ENCODE measurements around the gene ADCY3. TPM values are rescaled to one million over a fixed set of nuclear protein-coding genes. Genes with fewer than 3 reads are reported as not detected.

Gene ADCY3
- total and polyA plus RNA-seq, 12 donors: 8.0 to 72.0 (median 35.1) TPM

- Histone ChIP-seq H3K4me3 (no peak overlapping the region), H3K9me3 (replicated peaks in 1 of 3) (peaks cover 0 to 14% (median 4%) of the 10 kb centered on the region in 3 donors), H3K27ac (peak overlapping the region in 1 of 5 donors; percentile 31), H3K27me3 (no peaks in the 10 kb centered on the region), H3K4me1 (replicated peaks in 1 of 2) (no peaks in the 10 kb centered on the region), H3K36me3 (replicated peaks in 1 of 2) (no peaks in the 10 kb centered on the region)
- intact Hi-C loops (cut with DNase I): no loop called here
- WGBS, 4 donors: 84 to 92% (median 85%) methylated on average over 29 to 30 of the region's 30 CpGs
- DNase-seq: no peak
- no peak for TF ChIP-seq CTCF (IDR thresholded peaks at IDR 0.05)
- no peak for TF ChIP-seq POLR2A (IDR thresholded peaks at IDR 0.05)
Observed at GRCh38 chr2:24898122-24899109, 21.6 kb downstream of the ADCY3 start.

GRCh38 chr2:24894750-24895149 lies 25.3 kb downstream of the ADCY3 start:
- 75 to 86% (median 79%) methylated on average over 3 of the region's 3 CpGs for WGBS, 4 donors
- intact Hi-C loops (cut with DNase I): no loop called here
- no peaks in the 10 kb centered on the region for H3K27me3 ChIP-seq
- DNase-seq: no peak
- no peak overlapping the region for H3K4me3 ChIP-seq
- no peak overlapping the region for H3K27ac ChIP-seq
- peaks cover 0 to 14% (median 4%) of the 10 kb centered on the region in 3 donors for H3K9me3 ChIP-seq (replicated peaks in 1 of 3)
- no peaks in the 10 kb centered on the region for H3K36me3 ChIP-seq (replicated peaks in 1 of 2)
- no peaks in the 10 kb centered on the region for H3K4me1 ChIP-seq (replicated peaks in 1 of 2)
- TF ChIP-seq CTCF (IDR thresholded peaks at IDR 0.05): no peak
- no peak for TF ChIP-seq POLR2A (IDR thresholded peaks at IDR 0.05)

- Histone ChIP-seq H3K4me1 (replicated peaks in 1 of 2) (no peaks in the 10 kb centered on the region), H3K4me3 (no peak overlapping the region), H3K9me3 (replicated peaks in 1 of 3) (peaks cover 0 to 14% (median 4%) of the 10 kb centered on the region in 3 donors), H3K27me3 (no peaks in the 10 kb centered on the region), H3K27ac (no peak overlapping the region), H3K36me3 (replicated peaks in 1 of 2) (no peaks in the 10 kb centered on the region)
- TF ChIP-seq CTCF (IDR thresholded peaks at IDR 0.05) (no peak), POLR2A (IDR thresholded peaks at IDR 0.05) (no peak)
- WGBS, 4 donors: 70 to 77% (median 75%) methylated on average over 3 of the region's 3 CpGs
- intact Hi-C loops (cut with DNase I): no loop called here
- DNase-seq: no peak
Observed at GRCh38 chr2:24893934-24894333, 26.1 kb downstream of the ADCY3 start.

GRCh38 chr2:24892928-24893327 lies 27.1 kb downstream of the ADCY3 start:
- Histone ChIP-seq H3K9me3 (replicated peaks in 1 of 3) (peaks cover 0 to 14% (median 4%) of the 10 kb centered on the region in 3 donors), H3K27me3 (no peaks in the 10 kb centered on the region), H3K27ac (no peak overlapping the region), H3K4me1 (replicated peaks in 1 of 2) (no peaks in the 10 kb centered on the region), H3K36me3 (replicated peaks in 1 of 2) (no peaks in the 10 kb centered on the region), H3K4me3 (no peak overlapping the region)
- WGBS, 4 donors: 90 to 98% (median 96%) methylated on average over 2 of the region's 2 CpGs
- intact Hi-C loops (cut with DNase I): no loop called here
- TF ChIP-seq POLR2A (IDR thresholded peaks at IDR 0.05) (no peak), CTCF (IDR thresholded peaks at IDR 0.05) (no peak)
- no peak for DNase-seq

Data from adrenal gland (tissue), 12 donors.